HepG2 (cell line): ENCODE results near the gene URM1. TPM values are rescaled to one million over a fixed set of nuclear protein-coding genes. Genes with fewer than 3 reads are reported as not detected.

Experiments used
- AGO1 ChIP-seq: fragments of 200-400 bp; formaldehyde crosslinking; IDR thresholded peaks from 2 replicates; pipeline ENCODE4 v1.6.1; 2017; ENCODE audit warnings: mild to moderate bottlenecking, low read depth, low read length, moderate library complexity; ENCODE audit not compliant: poor library complexity, severe bottlenecking
- JUND ChIP-seq: sonication (generic); formaldehyde crosslinking; IDR thresholded peaks from 2 replicates; pipeline ENCODE4 v1.8.0; 2022; ENCODE audit warnings: mild to moderate bottlenecking, missing genetic modification reagents
- NR2F6 ChIP-seq, 2 experiments: IDR thresholded peaks; 2 replicates each; pipeline ENCODE4 v1.6.1; 2016; ENCODE audit warnings: antibody characterized with exemption in 1 of 2, mild to moderate bottlenecking in 1 of 2
- PCBP2 ChIP-seq: fragments of 200-400 bp; formaldehyde crosslinking; optimal IDR thresholded peaks from 2 replicates; pipeline ENCODE3; 2018; ENCODE audit warnings: low read length, low read depth; ENCODE audit not compliant: poor library complexity, severe bottlenecking
- SALL2 ChIP-seq: sonication (generic); formaldehyde crosslinking; IDR thresholded peaks from 2 replicates; pipeline ENCODE4 v1.8.1; 2023; ENCODE audit warnings: mild to moderate bottlenecking, missing genetic modification reagents, inconsistent platforms
- SP1 ChIP-seq, 2 experiments: fragments of 450-650 bp in 1 of 2; sonication (generic) in 1 of 2; formaldehyde crosslinking in 1 of 2; IDR thresholded peaks; 2 replicates each; pipeline versions ENCODE4 v1.4.0 to v1.6.1; 2016 to 2020; ENCODE audit warnings: missing genetic modification reagents in 1 of 2
- ZBTB7A ChIP-seq: sonication (generic); formaldehyde crosslinking; IDR thresholded peaks from 2 replicates; pipeline ENCODE4 v1.8.0; 2022; ENCODE audit warnings: mild to moderate bottlenecking, missing genetic modification reagents
- ZNF446 ChIP-seq: sonication (generic); formaldehyde crosslinking; IDR thresholded peaks from 2 replicates; pipeline ENCODE4 v1.5.0; 2020; ENCODE audit warnings: mild to moderate bottlenecking, missing genetic modification reagents
- ZNF556 ChIP-seq: sonication (generic); formaldehyde crosslinking; IDR thresholded peaks from 2 replicates; pipeline ENCODE4 v1.4.0; 2020; ENCODE audit warnings: mild to moderate bottlenecking, missing genetic modification reagents, borderline replicate concordance
- ZNF557 ChIP-seq: sonication (generic); formaldehyde crosslinking; IDR thresholded peaks from 2 replicates; pipeline ENCODE4 v1.4.0; 2020; ENCODE audit warnings: missing genetic modification reagents
- ZNF569 ChIP-seq: sonication (generic); formaldehyde crosslinking; IDR thresholded peaks from 2 replicates; pipeline ENCODE4 v1.5.0; 2020; ENCODE audit warnings: mild to moderate bottlenecking, missing genetic modification reagents, moderate library complexity, borderline replicate concordance
- ZNF709 ChIP-seq: sonication (generic); formaldehyde crosslinking; IDR thresholded peaks from 2 replicates; pipeline ENCODE4 v1.5.0; 2020; ENCODE audit warnings: mild to moderate bottlenecking, missing genetic modification reagents
- polyA plus RNA-seq, 8 experiments: library from polyadenylated mRNA; depleted of rRNA in 3 of 8; stranded (reverse) in 7 of 8; unstranded in 1 of 8; fragments of >200 nt; fragmentation: Illumina TruSeq in 4 of 8; extraction: Trizol in 4 of 8; gene quantifications; 2 replicates each; pipeline versions ENCODE4 v1.2.1 to v1.2.3, GENCODE V29; 2011 to 2016; ENCODE audit warnings: low read depth in 4 of 8, missing spikeins in 1 of 8, mixed read lengths in 1 of 8; ENCODE audit not compliant: insufficient read depth in 1 of 8
- total RNA-seq, 5 experiments: library from RNA; depleted of rRNA; stranded (reverse); fragments of >200 nt; fragmentation: Illumina TruSeq; extraction: Trizol; gene quantifications; 2 replicates each; pipeline ENCODE4 v1.2.3, GENCODE V29; 2016; ENCODE audit warnings: low read depth in 1 of 5
- TF ChIP-seq, protein P1 (sequence below): sonication (generic); formaldehyde crosslinking; IDR thresholded peaks from 2 replicates; pipeline ENCODE4 v1.5.1; 2020; ENCODE audit warnings: missing genetic modification reagents, mild to moderate bottlenecking, borderline replicate concordance
- TF ChIP-seq, protein P2 (sequence below): sonication (generic); formaldehyde crosslinking; IDR thresholded peaks from 2 replicates; pipeline ENCODE4 v1.4.0; 2020; ENCODE audit warnings: missing genetic modification reagents
- TF ChIP-seq, protein P3 (sequence below): sonication (generic); formaldehyde crosslinking; IDR thresholded peaks from 2 replicates; pipeline ENCODE4 v1.9.0; 2021; ENCODE audit warnings: mild to moderate bottlenecking, missing genetic modification reagents
- TF ChIP-seq, protein P4 (sequence below): sonication (generic); formaldehyde crosslinking; IDR thresholded peaks from 2 replicates; pipeline ENCODE4 v1.4.0; 2020; ENCODE audit warnings: mild to moderate bottlenecking, missing genetic modification reagents

URM1 gene
- total and polyA plus RNA-seq, 2 of the 13 experiments (the other 11 are each of a cell fraction or from before 2014, with no cell fraction given), result 37.1 to 41.3 TPM

DNA sequence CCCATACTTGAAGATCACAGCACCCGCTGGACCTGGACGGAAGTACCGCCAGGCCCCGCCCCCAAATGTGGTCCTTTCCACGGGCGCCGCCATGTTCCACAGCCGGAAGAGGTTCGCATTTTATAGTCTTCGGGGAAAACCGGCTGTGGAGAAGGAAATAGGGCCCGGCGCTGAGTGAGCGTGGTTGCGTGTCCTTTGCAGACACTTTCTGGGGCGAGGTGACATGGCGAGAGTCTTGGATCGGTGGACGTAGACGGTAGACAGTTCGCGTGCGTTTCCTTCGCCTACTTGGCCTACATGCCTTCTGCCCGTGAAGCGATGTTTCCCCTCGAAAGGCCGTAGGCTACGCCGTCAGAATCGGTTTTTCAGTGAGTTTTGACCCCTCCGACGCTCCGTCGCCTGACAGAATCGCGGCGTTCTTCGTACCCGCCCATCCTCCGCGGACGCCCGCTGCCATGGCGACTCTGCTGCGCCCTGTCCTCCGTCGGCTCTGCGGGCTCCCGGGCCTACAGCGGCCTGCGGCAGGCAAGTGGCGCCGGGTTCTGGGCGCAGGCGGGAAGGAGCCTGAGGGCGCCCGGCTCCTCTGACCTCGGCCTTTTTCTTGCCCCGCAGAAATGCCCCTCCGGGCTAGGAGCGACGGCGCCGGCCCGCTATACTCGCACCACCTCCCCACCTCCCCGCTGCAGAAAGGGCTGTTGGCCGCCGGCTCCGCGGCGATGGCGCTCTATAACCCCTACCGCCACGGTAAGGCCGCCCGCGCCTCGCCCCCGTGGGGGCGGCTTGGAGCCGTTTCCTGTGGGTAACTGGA, 48.6 kb upstream of the URM1 start, which contains the start of the genes COQ4 and TRUB2 (continued):
- TF ChIP-seq, protein P1, sequence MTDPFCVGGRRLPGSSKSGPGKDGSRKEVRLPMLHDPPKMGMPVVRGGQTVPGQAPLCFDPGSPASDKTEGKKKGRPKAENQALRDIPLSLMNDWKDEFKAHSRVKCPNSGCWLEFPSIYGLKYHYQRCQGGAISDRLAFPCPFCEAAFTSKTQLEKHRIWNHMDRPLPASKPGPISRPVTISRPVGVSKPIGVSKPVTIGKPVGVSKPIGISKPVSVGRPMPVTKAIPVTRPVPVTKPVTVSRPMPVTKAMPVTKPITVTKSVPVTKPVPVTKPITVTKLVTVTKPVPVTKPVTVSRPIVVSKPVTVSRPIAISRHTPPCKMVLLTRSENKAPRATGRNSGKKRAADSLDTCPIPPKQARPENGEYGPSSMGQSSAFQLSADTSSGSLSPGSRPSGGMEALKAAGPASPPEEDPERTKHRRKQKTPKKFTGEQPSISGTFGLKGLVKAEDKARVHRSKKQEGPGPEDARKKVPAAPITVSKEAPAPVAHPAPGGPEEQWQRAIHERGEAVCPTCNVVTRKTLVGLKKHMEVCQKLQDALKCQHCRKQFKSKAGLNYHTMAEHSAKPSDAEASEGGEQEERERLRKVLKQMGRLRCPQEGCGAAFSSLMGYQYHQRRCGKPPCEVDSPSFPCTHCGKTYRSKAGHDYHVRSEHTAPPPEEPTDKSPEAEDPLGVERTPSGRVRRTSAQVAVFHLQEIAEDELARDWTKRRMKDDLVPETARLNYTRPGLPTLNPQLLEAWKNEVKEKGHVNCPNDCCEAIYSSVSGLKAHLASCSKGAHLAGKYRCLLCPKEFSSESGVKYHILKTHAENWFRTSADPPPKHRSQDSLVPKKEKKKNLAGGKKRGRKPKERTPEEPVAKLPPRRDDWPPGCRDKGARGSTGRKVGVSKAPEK (CRISPR knock-in tag), result no peak
- no peak for TF ChIP-seq AGO1
- TF ChIP-seq, protein P2, sequence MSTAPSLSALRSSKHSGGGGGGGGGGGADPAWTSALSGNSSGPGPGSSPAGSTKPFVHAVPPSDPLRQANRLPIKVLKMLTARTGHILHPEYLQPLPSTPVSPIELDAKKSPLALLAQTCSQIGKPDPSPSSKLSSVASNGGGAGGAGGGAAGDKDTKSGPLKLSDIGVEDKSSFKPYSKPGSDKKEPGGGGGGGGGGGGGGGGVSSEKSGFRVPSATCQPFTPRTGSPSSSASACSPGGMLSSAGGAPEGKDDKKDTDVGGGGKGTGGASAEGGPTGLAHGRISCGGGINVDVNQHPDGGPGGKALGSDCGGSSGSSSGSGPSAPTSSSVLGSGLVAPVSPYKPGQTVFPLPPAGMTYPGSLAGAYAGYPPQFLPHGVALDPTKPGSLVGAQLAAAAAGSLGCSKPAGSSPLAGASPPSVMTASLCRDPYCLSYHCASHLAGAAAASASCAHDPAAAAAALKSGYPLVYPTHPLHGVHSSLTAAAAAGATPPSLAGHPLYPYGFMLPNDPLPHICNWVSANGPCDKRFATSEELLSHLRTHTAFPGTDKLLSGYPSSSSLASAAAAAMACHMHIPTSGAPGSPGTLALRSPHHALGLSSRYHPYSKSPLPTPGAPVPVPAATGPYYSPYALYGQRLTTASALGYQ (CRISPR knock-in tag), result peak; percentile 88
- TF ChIP-seq ZBTB7A (CRISPR knock-in tag), result peak; percentile 53; the same call in 1 of the 2 replicates
- no peak for TF ChIP-seq PCBP2
- peak; percentile 33; the same call in 1 of the 2 replicates for TF ChIP-seq JUND (CRISPR knock-in tag)
- TF ChIP-seq, protein P3, sequence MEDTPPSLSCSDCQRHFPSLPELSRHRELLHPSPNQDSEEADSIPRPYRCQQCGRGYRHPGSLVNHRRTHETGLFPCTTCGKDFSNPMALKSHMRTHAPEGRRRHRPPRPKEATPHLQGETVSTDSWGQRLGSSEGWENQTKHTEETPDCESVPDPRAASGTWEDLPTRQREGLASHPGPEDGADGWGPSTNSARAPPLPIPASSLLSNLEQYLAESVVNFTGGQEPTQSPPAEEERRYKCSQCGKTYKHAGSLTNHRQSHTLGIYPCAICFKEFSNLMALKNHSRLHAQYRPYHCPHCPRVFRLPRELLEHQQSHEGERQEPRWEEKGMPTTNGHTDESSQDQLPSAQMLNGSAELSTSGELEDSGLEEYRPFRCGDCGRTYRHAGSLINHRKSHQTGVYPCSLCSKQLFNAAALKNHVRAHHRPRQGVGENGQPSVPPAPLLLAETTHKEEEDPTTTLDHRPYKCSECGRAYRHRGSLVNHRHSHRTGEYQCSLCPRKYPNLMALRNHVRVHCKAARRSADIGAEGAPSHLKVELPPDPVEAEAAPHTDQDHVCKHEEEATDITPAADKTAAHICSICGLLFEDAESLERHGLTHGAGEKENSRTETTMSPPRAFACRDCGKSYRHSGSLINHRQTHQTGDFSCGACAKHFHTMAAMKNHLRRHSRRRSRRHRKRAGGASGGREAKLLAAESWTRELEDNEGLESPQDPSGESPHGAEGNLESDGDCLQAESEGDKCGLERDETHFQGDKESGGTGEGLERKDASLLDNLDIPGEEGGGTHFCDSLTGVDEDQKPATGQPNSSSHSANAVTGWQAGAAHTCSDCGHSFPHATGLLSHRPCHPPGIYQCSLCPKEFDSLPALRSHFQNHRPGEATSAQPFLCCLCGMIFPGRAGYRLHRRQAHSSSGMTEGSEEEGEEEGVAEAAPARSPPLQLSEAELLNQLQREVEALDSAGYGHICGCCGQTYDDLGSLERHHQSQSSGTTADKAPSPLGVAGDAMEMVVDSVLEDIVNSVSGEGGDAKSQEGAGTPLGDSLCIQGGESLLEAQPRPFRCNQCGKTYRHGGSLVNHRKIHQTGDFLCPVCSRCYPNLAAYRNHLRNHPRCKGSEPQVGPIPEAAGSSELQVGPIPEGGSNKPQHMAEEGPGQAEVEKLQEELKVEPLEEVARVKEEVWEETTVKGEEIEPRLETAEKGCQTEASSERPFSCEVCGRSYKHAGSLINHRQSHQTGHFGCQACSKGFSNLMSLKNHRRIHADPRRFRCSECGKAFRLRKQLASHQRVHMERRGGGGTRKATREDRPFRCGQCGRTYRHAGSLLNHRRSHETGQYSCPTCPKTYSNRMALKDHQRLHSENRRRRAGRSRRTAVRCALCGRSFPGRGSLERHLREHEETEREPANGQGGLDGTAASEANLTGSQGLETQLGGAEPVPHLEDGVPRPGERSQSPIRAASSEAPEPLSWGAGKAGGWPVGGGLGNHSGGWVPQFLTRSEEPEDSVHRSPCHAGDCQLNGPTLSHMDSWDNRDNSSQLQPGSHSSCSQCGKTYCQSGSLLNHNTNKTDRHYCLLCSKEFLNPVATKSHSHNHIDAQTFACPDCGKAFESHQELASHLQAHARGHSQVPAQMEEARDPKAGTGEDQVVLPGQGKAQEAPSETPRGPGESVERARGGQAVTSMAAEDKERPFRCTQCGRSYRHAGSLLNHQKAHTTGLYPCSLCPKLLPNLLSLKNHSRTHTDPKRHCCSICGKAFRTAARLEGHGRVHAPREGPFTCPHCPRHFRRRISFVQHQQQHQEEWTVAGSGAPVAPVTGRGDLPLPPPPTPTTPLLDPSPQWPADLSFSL (CRISPR knock-in tag), result peak; percentile 33; the same call in 1 of the 2 replicates
- peak; percentile 85 for TF ChIP-seq SALL2 (CRISPR knock-in tag)
- TF ChIP-seq NR2F6 (IDR thresholded peaks at IDR 0.05), result 0 out of 2 replicates have a peak, but pooled peaks have one; percentile 17
- TF ChIP-seq NR2F6 (CRISPR knock-in tag; IDR thresholded peaks at IDR 0.05), result no peak; the same call in 1 of the 2 replicates
- TF ChIP-seq, protein P4, sequence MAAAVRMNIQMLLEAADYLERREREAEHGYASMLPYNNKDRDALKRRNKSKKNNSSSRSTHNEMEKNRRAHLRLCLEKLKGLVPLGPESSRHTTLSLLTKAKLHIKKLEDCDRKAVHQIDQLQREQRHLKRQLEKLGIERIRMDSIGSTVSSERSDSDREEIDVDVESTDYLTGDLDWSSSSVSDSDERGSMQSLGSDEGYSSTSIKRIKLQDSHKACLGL (CRISPR knock-in tag), result peak; percentile 91; the same call in 1 of the 2 replicates
- TF ChIP-seq ZNF557, result peak; percentile 56; the same call in 1 of the 2 replicates
- peak; percentile 95 for TF ChIP-seq ZNF556 (CRISPR knock-in tag)
- TF ChIP-seq ZNF569 (CRISPR knock-in tag), result no peak
- 0 out of 2 replicates have a peak, but pooled peaks have one; percentile 37 for TF ChIP-seq ZNF446 (CRISPR knock-in tag)
- TF ChIP-seq ZNF709, result peak; percentile 86
- TF ChIP-seq SP1 (IDR thresholded peaks at IDR 0.05), result no peak
- peak; percentile 90 for TF ChIP-seq SP1 (CRISPR knock-in tag; IDR thresholded peaks at IDR 0.05)
